NT2/D1 (cell line): Measurements from ENCODE around the gene TPRG1L.
"Not testable (repeated sequence)": the region's sequence is repeated elsewhere in the genome, so short reads cannot be mapped to it uniquely, and the experiment has no call there.

ENCODE experiments used
- YY1 ChIP-seq: IDR thresholded peaks from 2 replicates; pipeline ENCODE4 v1.6.1; 2011; ENCODE audit not compliant: insufficient read length, insufficient read depth
- ZNF274 ChIP-seq: IDR thresholded peaks from 2 replicates; pipeline ENCODE4 v1.6.1; 2011; ENCODE audit warnings: mild to moderate bottlenecking, low read depth, low read length

GRCh38 chr1:3621151-3621671, 3.6 kb upstream of the TPRG1L start:
- not testable (repeated sequence) for TF ChIP-seq YY1, ZNF274
